H4 (cell line): ENCODE data around the gene NECAB3. TPM values are rescaled to one million over a fixed set of nuclear protein-coding genes. Genes with fewer than 3 reads are reported as not detected.
"Not testable (repeated sequence)": the region's sequence is repeated elsewhere in the genome, so short reads cannot be mapped to it uniquely, and the experiment has no call there.

Experiments used
- DNase-seq: peaks from one replicate; pipeline ENCODE4 v3.0.0-alpha.2; 2015; ENCODE audit warnings: low spot score
- total RNA-seq: library from RNA; depleted of rRNA; stranded (reverse); fragments of >200 nt; shearing (Covaris generic); gene quantifications from 2 replicates; pipeline ENCODE4 v1.2.3, GENCODE V29; 2014; rRNA removed

The NECAB3 gene, protein sequence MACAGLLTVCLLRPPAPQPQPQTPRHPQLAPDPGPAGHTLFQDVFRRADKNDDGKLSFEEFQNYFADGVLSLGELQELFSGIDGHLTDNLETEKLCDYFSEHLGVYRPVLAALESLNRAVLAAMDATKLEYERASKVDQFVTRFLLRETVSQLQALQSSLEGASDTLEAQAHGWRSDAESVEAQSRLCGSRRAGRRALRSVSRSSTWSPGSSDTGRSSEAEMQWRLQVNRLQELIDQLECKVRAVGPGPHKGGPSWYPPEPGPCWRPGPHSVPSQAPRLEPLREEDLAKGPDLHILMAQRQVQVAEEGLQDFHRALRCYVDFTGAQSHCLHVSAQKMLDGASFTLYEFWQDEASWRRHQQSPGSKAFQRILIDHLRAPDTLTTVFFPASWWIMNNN
- total RNA-seq: 15.8 and 22.5 TPM in 2 replicates

DNA sequence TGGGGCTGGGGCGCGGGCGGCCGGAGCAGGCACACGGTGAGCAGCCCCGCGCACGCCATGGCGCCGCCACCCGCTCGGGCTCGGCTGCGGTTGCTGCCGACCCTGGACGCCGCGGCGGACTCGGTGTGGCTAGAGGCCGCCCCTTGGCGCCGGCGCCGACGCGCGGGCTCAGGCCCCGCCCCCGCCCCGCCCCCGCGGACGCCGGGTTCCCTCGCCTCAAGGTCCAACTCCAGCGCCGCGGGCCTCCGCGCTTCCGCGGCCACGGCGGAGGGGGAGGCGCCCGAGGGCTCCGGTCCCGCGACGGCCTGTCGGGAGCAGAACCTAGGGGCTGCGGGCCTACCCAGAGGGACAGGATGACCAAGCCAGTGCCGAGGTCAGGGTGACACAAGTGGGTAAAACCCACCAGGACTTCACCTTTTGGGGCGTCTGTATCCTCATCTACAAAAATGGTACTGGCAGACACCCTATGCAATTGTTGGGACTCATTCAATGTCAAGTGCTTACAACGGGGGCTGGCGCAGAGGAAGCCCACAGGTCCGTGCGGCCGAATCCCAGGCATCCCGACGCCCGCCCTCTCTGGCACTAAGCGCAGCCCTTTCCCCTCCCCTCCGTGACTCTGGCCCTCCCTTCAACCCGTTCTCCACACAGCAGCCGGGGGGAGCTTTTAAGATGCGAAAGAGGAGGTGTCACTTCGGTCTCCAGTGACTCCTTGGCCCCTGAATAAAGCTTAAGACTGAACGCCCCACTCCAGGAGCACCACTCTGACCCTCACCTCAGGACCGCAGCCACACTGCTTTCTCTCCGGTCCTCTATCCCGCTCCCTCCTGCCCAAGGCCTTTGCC lies at the start of gene NECAB3:
Gene NECAB3, minus strand, starts transcription at position 135 of the 842 bp plus-strand sequence. Its CDS starts 76 bp downstream, at position 59.
- no peak for DNase-seq

DNA sequence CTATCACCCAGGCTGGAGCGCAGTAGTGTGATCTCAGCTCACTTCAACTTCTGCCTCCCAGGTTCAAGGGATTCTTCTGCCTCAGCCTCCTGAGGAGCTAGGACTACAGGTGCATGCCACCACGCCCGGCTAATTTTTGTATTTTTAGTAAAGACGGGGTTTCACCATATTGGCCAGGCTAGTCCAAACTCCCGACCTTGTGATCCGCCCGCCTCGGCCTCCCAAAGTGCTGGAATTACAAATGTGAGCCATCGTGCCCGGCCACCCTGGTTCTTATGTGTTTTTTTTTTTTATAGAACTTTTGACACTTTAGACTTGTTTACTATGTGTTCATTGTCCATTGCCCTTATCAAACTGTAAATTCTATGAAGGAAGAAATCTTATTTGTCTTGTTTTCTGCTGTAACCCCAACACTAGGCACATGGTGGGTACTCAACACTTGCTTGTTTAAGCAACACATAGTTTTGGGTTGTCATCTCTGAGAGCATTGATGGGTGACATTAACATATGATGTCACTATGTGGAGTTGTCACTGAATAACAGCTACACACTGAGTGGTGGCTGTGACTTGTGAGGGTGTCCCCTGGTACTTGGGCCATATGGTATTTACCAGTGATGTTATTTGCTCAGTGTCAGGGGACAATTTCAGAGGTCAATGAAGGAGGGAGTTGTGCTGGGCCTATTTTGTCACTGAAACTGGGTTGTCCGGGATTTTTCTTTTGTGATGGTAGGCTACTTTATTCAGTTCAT lies 47.3 kb upstream of the NECAB3 start:
- no peak for DNase-seq

DNA sequence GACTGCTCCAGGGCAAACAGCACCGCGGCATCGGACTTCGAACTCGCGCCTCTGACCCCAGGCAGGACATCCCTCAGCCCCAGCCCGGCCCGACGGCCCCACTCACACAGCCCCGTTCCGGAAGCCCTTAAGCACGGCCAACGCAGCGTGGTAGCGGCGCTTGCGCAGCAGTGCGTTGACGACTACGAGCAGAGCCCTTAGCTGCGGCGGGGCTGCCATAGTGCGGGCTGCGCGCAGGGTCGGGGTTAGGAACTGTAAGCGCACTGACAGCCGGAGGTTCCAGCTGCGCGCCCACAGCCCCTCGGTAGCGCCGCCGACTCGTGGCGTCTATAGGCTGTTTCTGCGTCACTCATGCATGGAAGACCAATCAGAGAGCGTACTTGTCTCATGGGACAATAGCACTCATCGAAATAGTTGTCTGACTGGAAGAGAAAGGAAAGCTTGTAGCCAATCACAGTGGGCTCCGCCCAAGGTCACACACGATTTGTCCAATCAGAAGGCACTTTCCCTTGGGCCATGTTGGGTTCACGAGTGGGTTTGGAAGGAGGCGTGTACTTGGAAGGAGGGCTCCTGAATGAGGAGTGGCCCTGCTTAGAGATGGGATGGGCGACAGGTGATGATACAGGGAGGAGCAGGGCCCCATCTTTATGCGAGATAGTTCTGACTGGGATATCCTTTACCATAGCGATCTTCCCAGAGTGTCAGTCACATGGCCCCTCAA lies 45.9 kb upstream of the NECAB3 start, which contains the start of gene PXMP4:
Gene PXMP4, minus strand, starts transcription at position 322 of the 721 bp plus-strand sequence. Its CDS starts 103 bp downstream, at position 219.
- DNase-seq: peak; percentile 93

DNA sequence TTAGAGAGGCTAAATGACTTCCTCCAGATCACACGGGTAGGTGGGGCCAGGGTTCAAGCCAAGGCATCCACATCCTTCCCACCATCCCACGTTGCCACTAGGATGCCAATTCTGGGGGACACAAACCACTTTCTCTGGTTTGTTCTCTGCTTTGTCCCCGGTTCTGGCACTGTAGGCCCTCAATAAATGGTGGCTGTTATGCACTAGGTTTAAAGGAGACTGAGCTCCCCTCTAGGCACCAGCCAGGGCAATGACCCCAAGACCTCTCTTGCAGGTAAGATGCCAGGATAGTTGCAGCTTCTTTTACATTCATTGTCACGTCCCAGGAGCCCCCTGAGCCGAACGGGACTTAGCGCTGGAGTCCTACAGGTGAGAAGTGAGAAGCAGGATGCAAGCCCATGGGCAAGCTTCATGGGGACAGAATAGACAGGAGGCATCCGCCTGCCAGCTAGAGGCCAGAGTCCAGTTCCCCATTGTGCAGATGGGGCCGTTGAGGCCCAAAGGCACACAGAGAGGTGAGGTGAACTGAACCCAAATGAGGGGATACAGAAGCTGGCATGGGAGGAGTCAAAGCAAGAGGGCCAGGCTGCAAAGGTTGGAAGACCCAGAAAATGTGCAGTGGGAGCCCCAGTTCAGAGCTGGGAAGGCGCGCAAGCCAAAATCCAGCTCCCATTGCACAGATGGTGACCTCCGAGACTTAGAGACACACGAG lies 45.2 kb upstream of the NECAB3 start:
- DNase-seq: no peak

DNA sequence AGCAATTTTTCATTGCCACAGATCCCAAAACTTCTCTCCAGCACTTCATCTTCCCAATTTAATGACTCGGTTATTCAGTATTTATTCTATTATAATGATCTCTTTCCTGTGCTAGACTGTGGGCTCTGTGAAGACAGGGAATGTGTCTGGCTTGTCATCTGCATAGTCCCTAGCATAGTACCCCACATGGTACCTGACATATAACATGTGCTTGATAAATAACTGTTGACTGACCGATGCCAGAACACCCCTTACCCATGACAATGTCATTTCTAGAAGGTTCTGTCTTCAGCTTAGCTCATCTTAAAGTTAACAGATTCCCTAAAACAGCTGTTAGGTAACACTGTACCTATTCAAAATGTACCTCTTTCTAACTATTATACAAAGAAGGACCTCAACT lies 42.3 kb upstream of the NECAB3 start:
- DNase-seq: no peak

DNA sequence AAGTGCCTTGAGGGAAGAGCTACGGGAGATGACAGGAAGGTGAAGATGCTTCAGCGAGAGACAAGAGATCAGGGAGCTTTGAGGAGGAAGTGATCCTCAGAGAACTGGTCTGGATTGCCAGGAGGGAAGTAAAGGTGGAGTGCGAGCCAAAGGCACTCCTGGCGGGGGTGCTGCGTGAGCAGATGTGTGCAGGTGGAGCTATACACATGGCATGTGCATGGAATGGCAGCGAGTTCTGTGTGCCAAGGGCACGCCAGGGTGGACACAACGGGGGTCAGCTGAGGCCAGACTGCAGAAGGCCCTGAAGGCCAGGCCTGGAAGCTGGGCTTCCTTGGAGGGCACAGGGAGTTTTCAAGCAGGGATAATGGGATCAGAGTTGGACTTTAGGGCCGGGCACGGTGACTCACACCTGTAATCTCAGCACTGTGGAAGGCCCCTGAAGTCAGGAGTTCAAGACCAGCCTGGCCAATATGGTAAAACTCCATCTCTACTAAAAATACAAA lies 39.7 kb upstream of the NECAB3 start:
- no peak for DNase-seq

DNA sequence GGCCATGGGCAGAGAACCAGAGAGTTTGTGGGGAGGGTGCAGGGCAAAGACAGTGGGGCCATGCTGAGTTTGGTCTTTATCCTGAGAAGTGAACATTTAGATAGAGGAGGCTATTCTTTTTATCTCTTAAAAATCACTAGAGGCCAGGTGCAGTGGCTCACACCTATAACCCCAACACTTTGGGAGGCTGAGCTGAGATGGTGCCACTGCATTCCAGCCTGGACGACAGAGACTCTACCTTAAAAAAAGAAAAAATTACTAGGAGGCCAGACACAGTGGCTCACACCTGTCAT lies 37.2 kb upstream of the NECAB3 start:
- DNase-seq: no peak

DNA sequence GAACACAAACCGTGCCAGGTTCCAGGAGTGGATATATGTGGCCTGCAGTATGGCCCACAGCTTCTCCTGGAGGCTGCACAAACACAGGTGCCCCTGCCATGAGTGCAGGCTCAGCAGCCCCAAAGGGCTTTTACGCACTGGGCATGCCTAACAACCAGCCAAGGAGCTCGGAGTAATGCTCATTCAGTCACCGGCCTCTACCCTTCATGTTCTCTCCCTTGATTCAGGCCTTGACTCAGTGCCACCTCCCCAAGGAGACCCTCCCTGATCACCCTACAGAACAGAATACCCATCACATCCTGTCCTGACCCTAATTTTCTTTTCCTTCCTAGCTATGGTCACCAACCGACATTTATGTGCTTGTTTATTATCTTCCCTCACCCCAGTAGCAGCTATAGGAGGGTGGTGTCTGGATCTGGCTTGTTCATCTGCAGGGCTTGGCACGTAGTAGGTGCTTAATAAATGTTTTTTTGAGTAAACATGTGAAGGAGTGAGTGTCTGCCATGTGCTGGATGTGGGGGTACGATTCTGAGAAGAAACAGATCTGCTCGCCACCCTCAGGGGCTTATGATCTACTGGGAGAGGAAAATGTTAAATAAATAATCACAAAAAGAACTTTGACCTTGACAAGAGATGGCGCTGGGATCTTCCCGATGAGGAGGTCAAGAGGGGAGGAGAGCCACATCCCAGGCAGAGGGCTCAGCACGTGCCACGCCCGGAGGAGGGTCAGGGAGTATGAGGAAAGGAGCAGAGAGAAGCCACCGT lies 36.6 kb upstream of the NECAB3 start:
- no peak for DNase-seq

DNA sequence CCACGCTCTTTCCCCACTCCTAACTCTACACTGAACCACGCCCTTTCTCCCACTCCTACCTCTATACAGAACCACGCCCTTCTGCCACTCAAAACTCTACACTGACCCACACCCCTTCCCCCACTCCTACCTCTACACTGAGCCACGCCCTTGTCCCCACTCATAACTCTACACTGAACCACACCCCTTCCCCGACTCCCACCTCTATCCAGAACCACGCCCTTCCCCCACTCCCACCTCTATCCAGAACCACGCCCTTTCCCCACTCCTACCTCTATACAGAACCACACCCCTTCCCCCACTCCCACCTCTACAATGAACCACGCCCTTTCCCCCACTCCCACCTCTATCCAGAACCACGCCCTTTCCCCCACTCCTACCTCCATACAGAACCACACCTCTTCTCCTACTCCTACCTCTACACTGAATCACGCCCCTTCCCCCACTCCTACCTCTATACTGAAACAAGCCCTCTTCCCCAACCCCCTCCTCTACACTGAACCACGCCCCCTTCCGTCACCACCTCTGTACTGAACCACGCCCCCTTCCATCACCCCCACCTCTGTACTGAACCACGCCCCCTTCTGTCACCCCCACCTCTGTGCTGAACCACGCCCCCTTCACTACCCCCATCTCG lies 35.8 kb upstream of the NECAB3 start:
- DNase-seq: no peak

DNA sequence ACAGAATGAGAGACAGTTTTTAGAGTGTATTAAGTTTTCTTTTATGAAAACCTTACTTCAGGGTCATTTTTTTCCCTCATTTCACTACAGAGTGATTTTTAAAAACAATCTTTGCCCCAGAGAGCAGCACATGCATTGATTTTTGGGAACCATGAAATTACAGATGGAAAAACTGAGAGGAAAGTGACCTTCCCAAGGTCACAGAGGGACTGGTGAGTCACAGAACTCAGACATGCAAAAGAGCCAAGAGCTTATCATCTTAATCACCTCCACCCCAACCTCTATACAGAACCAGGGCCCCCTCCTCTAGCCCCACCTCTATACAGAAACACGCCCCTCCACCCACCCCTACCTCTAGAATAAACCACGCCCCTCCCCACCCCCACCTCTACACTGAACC lies 35.2 kb upstream of the NECAB3 start:
- DNase-seq: no peak

DNA sequence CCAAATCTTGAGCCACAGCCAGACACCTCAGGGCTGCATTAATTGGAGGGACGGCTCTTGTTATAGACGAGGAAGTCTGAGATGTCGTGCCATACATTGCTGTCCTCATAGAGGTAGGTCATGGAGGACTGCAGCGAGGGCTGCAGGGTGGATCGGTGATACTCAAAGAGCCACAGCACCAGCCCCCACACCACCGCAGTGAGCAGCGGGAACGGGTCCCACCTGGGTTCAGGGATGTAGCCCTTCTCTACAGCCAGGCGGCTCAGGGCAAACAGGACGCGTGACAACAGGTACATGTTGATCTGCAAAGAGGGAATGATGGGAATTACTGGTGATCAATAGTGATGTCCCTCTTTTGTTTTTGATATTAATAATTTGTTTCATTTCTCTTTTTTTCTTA lies 33.4 kb upstream of the NECAB3 start:
- no peak for DNase-seq

DNA sequence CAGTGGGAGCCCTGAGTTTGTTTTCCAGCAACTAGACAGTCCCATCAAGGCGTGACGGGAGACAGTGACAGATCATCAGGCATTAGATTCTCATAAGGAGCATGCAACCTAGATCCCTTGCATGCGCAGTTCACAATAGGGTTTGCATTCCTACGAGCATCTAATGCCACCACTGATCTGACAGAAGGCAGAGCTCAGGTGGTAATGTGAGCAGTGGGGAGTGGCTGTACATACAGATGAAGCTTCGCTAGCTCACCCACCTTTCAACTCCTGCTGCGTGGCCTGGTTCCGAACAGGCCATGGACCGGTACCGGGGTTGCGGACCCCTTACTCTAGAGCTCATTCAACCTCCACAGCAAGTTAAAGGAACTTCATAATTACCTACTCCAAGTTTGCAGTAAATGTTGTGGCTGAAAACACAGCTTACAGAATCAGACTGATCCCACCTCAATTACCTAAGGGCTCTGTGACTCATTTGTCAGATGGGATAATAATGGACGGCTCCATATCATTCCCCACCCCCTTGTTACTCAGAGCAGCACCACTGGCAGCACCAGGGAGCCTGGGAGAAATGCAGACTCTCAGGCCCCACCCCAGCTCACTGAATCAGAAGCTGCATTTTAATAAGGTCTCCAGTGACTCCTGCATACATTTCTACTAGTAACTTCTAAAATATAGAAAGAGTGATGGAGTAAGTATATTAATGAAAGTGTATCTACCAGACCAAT lies 30.1 kb upstream of the NECAB3 start:
- DNase-seq: no peak

DNA sequence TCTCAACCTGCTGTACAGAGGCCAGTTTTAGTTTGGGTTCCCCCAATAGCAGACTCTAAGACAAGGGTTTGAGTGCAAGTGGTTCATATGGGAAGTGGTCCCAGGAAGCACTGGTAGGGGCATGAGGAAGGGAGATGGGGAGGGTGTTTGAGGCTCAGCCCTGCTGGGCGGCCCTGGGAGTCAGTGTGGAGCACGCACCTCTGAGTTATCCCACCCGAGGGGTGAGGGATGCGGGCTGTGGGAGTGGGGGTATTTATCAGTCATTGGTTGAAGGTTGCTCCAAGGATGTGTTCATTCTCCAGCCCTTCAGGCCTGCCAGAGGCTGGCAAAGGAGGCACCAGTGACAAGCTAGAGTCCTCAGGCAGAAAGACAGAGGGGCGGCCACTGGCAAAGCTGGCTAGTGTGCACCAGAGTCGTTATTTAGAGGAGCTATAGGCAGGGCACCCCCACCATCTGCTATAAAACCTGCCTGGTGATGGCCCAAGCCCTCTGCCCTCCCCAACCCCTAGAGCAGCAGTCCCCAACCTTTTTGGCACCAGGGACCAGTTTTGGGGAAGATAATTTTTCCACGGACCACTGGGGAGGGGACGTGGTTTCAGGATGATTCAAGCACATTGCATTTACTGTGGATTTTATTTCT lies 29.4 kb upstream of the NECAB3 start:
- DNase-seq: no peak

DNA sequence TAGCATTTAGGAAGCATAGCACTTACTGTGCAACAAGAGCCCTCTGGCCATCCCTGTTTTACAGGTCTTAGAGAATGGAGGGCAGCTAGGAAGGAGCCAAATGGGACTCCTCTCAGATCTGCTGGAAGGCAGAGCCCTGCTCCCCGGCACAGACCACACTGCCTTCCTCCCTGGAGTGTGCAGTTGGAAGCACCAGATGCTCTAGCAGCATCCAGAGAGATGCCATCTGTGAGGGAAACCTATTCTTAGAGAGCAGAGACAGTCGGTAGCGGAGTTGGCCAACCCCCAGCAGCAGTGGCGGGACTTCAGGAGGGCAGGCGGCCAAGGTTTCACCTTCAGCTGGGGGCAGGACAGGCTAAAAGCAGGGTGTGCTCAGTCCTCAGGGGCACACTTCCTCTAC lies 28.6 kb upstream of the NECAB3 start:
- DNase-seq: no peak

DNA sequence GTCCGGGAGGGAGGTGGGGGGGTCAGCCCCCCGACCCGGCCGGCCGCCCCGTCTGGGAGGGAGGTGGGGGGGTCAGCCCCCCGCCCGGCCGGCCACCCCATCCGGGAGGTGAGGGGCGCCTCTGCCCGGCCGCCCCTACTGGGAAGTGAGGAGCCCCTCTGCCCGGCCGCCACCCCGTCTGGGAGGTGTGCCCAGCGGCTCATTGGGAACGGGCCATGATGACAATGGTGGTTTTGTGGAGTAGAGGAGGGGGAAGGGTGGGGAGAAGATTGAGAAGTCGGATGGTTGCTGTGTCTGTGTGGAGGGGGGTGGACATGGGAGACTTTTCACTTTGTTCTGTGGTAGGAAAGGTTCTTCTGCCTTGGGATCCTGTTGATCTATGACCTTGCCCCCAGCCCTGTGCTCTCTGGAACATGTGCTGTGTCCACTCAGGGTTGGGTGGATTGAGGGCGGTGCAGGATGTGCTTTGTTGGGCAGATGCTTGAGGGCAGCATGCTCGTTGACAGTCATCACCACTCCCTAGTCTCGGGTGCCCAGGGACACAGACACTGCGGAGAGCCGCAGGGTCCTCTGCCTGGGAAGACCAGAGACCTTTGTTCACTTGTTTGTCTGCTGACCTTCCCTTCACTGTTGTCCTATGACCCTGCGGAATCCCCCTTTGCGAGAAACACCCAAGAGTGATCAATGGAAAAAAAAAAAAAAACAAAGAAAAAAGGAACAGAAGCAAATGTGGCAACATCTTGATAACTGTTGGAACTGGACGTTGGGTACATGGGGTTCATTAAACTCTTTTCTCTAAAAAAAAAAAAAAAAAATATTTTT lies 27.6 kb upstream of the NECAB3 start:
- DNase-seq: no peak

DNA sequence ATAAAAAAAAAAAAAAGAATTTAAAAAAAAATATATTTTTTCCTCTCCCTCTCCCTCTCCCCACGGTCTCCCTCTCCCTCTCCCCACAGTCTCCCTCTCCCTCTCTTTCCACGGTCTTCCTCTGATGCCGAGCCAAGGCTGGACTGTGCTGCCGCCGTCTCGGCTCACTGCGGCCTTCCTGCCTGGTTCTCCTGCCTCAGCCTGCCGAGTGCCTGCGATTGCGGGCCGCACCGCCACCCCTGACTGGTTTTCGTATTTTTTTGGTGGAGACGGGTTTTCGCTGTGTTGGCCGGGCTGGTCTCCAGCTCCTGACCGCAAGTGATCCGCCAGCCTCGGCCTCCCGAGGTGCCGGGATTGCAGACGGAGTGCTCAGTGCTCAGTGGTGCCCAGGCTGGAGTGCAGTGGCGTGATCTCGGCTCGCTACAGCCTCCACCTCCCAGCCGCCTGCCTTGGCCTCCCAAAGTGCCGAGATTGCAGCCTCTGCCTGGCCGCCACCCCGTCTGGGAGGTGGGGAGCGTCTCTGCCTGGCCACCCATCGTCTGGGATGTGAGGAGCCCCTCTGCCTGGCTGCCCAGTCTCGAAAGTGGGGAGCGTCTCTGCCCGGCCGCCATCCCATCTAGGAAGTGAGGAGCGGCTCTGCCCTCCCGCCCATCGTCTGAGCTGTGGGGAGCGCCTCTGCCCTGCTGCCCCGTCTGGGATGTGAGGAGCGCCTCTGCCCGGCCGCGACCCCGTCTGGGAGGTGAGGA lies 26.6 kb upstream of the NECAB3 start:
- not testable (repeated sequence) for DNase-seq

DNA sequence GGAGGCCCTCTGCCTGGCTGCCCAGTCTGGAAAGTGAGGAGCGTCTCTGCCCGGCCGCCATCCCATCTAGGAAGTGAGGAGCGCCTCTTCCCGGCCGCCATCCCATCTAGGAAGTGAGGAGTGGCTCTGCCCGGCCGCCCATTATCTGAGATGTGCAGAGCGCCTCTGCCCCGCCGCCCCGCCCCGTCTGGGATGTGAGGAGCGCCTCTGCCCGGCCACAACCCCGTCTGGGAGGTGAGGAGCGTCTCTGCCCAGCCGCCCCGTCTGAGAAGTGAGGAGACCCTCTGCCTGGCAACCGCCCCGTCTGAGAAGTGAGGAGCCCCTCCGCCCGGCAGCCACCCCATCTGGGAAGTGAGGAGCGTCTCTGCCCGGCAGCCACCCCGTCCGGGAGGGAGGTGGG lies 24.7 kb upstream of the NECAB3 start:
- not testable (repeated sequence) for DNase-seq
